ENCODE data around the gene EDC4.
"Not testable (repeated sequence)": the region's sequence is repeated elsewhere in the genome, so short reads cannot be mapped to it uniquely, and the experiment has no call there.

EDC4 gene

GRCh38 chr16:67853670-67854069, 19.2 kb upstream of the EDC4 start:
- no peak for DNase-seq

- DNase-seq = no peak
These were observed 17.1 kb upstream of the EDC4 start for GRCh38 chr16:67855789-67856188.

GRCh38 chr16:67856927-67857546, 15.8 kb upstream of the EDC4 start:
- DNase-seq = no peak

GRCh38 chr16:67857547-67858233, 15.2 kb upstream of the EDC4 start:
- no peak for DNase-seq

GRCh38 chr16:67858500-67858899, 14.4 kb upstream of the EDC4 start:
- no peak for DNase-seq

- no peak for DNase-seq
These were observed 12.1 kb upstream of the EDC4 start for GRCh38 chr16:67860589-67861398.

GRCh38 chr16:67861877-67862276, 11.0 kb upstream of the EDC4 start:
- no peak for DNase-seq

GRCh38 chr16:67862623-67863583, 9.9 kb upstream of the EDC4 start:
- DNase-seq = no peak

- DNase-seq = not testable (repeated sequence)
These were observed 8.8 kb upstream of the EDC4 start for GRCh38 chr16:67864044-67864443.

GRCh38 chr16:67864594-67864993, 8.3 kb upstream of the EDC4 start:
- no peak for DNase-seq

GRCh38 chr16:67865318-67865717, 7.5 kb upstream of the EDC4 start:
- DNase-seq = no peak

GRCh38 chr16:67868290-67868689, 4.6 kb upstream of the EDC4 start:
- DNase-seq = no peak

GRCh38 chr16:67869653-67870052, 3.2 kb upstream of the EDC4 start:
- DNase-seq = no peak

GRCh38 chr16:67871256-67871655, 1.6 kb upstream of the EDC4 start:
- no peak for DNase-seq

GRCh38 chr16:67872131-67872630, 671 bp upstream of the EDC4 start:
- no peak for DNase-seq

- no peak for DNase-seq
These were observed 851 bp downstream of the EDC4 start for GRCh38 chr16:67873435-67874370.

- DNase-seq = no peak
These were observed 1.5 kb downstream of the EDC4 start for GRCh38 chr16:67874372-67874771.

- no peak for DNase-seq
These were observed 4.2 kb downstream of the EDC4 start for GRCh38 chr16:67877064-67877463.

- DNase-seq = no peak
These were observed 5.4 kb downstream of the EDC4 start for GRCh38 chr16:67878232-67878631.

GRCh38 chr16:67878846-67879245, 6.0 kb downstream of the EDC4 start:
- DNase-seq = no peak

- DNase-seq = no peak
These were observed 6.6 kb downstream of the EDC4 start for GRCh38 chr16:67879462-67879861.
